Measurements from ENCODE around the gene PXDN. TPM values are rescaled to one million over a fixed set of nuclear protein-coding genes. Genes with fewer than 3 reads are reported as not detected.

PXDN gene
- total and polyA plus RNA-seq, 2 donors (not counting 1 experiment from before 2014, with no cell fraction given) = 0.21 to 1.4 TPM

- no peaks in the 10 kb centered on the region for H3K9me3 Mint-ChIP-seq (ENCODE audit: insufficient read depth)
- ATAC-seq (ENCODE audit: low read depth) = no peak
- H3K27me3 Mint-ChIP-seq = no peaks in the 10 kb centered on the region
- no peaks in the 10 kb centered on the region for H3K79me2 ChIP-seq (ENCODE audit: control insufficient read depth, insufficient read depth, low read length)
- no peaks in the 10 kb centered on the region for H3K4me1 Mint-ChIP-seq
- CTCF ChIA-PET = no interaction called here
- H3K27me3 ChIP-seq (replicated peaks in 1 of 4; ENCODE audit: control extremely low read depth in 1 of 4, control insufficient read depth in 3 of 4, insufficient read depth in 4 of 4, low read length in 3 of 4) = no peaks in the 10 kb centered on the region
- H3K9me3 ChIP-seq (ENCODE audit: control extremely low read depth in 1 of 3, control insufficient read depth in 2 of 3, insufficient read depth in 1 of 3, low read length in 2 of 3) = peaks cover 0 to 11% (median 0%) of the 10 kb centered on the region in 3 donors
- no peak for DNase-seq
- H2AFZ ChIP-seq (ENCODE audit: insufficient read depth, low read depth, low read length, poor library complexity, severe bottlenecking) = no peak overlapping the region
- WGBS (ENCODE audit: insufficient coverage) = 96% methylated on average over 11 of the region's 12 CpGs
- intact Hi-C loops (cut with micrococcal nuclease) = no loop called here
- H3K27ac ChIP-seq (ENCODE audit: low read length in 2 of 2) = no peak overlapping the region
- H3K36me3 ChIP-seq (replicated peaks in 1 of 2; ENCODE audit: control extremely low read depth in 1 of 2, control insufficient read depth in 1 of 2, extremely low read depth in 1 of 2, insufficient read depth in 2 of 2, low read length in 1 of 2) = no peaks in the 10 kb centered on the region
- TF ChIP-seq EZH2 (IDR thresholded peaks at IDR 0.05; ENCODE audit: borderline replicate concordance, insufficient read depth, low read depth, low read length, poor library complexity, severe bottlenecking) = no peak
- TF ChIP-seq, protein P1, sequence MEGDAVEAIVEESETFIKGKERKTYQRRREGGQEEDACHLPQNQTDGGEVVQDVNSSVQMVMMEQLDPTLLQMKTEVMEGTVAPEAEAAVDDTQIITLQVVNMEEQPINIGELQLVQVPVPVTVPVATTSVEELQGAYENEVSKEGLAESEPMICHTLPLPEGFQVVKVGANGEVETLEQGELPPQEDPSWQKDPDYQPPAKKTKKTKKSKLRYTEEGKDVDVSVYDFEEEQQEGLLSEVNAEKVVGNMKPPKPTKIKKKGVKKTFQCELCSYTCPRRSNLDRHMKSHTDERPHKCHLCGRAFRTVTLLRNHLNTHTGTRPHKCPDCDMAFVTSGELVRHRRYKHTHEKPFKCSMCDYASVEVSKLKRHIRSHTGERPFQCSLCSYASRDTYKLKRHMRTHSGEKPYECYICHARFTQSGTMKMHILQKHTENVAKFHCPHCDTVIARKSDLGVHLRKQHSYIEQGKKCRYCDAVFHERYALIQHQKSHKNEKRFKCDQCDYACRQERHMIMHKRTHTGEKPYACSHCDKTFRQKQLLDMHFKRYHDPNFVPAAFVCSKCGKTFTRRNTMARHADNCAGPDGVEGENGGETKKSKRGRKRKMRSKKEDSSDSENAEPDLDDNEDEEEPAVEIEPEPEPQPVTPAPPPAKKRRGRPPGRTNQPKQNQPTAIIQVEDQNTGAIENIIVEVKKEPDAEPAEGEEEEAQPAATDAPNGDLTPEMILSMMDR (IDR thresholded peaks at IDR 0.05) = no peak
- H3K4me3 Mint-ChIP-seq = no peak overlapping the region
- H3K27ac Mint-ChIP-seq = no peak overlapping the region
- POLR2A ChIA-PET = no interaction called here
- H3K4me3 ChIP-seq (ENCODE audit: control extremely low read depth in 1 of 5, extremely low read depth in 1 of 5, insufficient read depth in 1 of 5, low read depth in 2 of 5, low read length in 4 of 5) = no peak overlapping the region
- no peaks in the 10 kb centered on the region for H4K20me1 ChIP-seq (ENCODE audit: control insufficient read depth, insufficient read depth, low read length, poor library complexity, severe bottlenecking)
- no peaks in the 10 kb centered on the region for H3K4me1 ChIP-seq (ENCODE audit: control insufficient read depth in 2 of 2, insufficient read depth in 2 of 2, low read length in 2 of 2)
- H3K9ac ChIP-seq (ENCODE audit: low read length) = no peak overlapping the region
- no peak overlapping the region for H3K4me2 ChIP-seq (replicated peaks; ENCODE audit: low read depth, low read length, poor library complexity, severe bottlenecking)
Observed at GRCh38 chr2:1677821-1678165, 66.5 kb downstream of the PXDN start.

DNA sequence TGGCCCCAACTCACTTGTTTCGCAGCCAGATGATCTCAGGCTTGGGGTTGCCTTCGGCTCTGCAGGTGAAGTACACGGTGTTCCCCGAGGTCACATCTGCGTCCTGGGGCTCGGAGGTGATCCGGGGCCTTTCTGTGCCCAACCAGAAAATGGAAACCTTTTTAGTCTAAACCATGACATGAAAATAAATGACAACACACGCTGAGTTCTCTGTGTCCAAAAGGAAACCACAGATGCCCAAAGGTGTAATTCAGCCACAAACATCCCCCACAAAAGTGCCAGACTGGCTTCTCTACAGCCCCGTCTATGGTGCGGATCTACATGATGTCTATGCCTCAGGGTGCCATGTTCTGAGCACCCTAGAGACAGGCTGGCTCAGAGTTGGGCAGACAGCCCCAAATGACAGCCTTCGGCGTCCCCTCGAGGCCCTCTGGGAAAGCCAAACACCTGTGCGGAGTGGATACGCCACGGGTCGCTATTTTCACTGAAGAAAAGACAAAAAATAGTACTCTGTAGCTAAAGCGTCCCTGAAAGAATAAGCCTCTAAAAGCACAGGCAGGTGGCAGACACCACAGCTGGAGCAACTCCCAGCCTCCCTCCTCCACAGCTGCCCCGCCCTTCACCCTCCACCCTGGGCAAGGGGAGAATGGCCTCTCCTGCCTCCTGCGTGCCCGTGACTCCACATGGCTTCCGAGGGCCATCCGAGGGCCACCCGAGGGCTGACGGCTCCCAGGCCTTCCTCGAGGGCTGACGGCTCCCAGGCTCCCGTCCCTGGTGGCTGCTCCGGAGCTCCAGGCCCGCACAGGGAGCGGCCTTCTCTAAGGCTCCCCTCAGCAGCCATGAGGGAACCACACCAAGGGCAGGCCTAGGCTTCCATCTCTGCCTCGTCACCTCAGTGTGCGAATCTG lies 67.1 kb downstream of the PXDN start:
- no peak overlapping the region for H3K27ac Mint-ChIP-seq
- no peak overlapping the region for H2AFZ ChIP-seq (ENCODE audit: insufficient read depth, low read depth, low read length, poor library complexity, severe bottlenecking)
- H3K9me3 Mint-ChIP-seq (ENCODE audit: insufficient read depth) = no peaks in the 10 kb centered on the region
- no peak overlapping the region for H3K27ac ChIP-seq (ENCODE audit: low read length in 2 of 2)
- H3K4me2 ChIP-seq (replicated peaks; ENCODE audit: low read depth, low read length, poor library complexity, severe bottlenecking) = no peak overlapping the region
- no peaks in the 10 kb centered on the region for H3K36me3 ChIP-seq (replicated peaks in 1 of 2; ENCODE audit: control extremely low read depth in 1 of 2, control insufficient read depth in 1 of 2, extremely low read depth in 1 of 2, insufficient read depth in 2 of 2, low read length in 1 of 2)
- no peaks in the 10 kb centered on the region for H3K79me2 ChIP-seq (ENCODE audit: control insufficient read depth, insufficient read depth, low read length)
- ATAC-seq (ENCODE audit: low read depth) = no peak
- no peak for DNase-seq
- no peaks in the 10 kb centered on the region for H3K27me3 ChIP-seq (replicated peaks in 1 of 4; ENCODE audit: control extremely low read depth in 1 of 4, control insufficient read depth in 3 of 4, insufficient read depth in 4 of 4, low read length in 3 of 4)
- H3K4me3 ChIP-seq (ENCODE audit: control extremely low read depth in 1 of 5, extremely low read depth in 1 of 5, insufficient read depth in 1 of 5, low read depth in 2 of 5, low read length in 4 of 5) = no peak overlapping the region
- H3K27me3 Mint-ChIP-seq = no peaks in the 10 kb centered on the region
- 95% methylated on average over 33 of the region's 33 CpGs for WGBS (ENCODE audit: insufficient coverage)
- H4K20me1 ChIP-seq (ENCODE audit: control insufficient read depth, insufficient read depth, low read length, poor library complexity, severe bottlenecking) = no peaks in the 10 kb centered on the region
- intact Hi-C loops (cut with micrococcal nuclease) = no loop called here
- H3K4me1 ChIP-seq (ENCODE audit: control insufficient read depth in 2 of 2, insufficient read depth in 2 of 2, low read length in 2 of 2) = no peaks in the 10 kb centered on the region
- CTCF ChIA-PET = no interaction called here
- no peak overlapping the region for H3K4me3 Mint-ChIP-seq
- no peaks in the 10 kb centered on the region for H3K4me1 Mint-ChIP-seq
- no peak for TF ChIP-seq EZH2 (IDR thresholded peaks at IDR 0.05; ENCODE audit: borderline replicate concordance, insufficient read depth, low read depth, low read length, poor library complexity, severe bottlenecking)
- TF ChIP-seq, protein P1 (IDR thresholded peaks at IDR 0.05) = no peak
- H3K9me3 ChIP-seq (ENCODE audit: control extremely low read depth in 1 of 3, control insufficient read depth in 2 of 3, insufficient read depth in 1 of 3, low read length in 2 of 3) = peaks cover 0 to 11% (median 0%) of the 10 kb centered on the region in 3 donors
- POLR2A ChIA-PET = no interaction called here
- H3K9ac ChIP-seq (ENCODE audit: low read length) = no peak overlapping the region
